Measurements from ENCODE around the gene PSD4. TPM values are rescaled to one million over a fixed set of nuclear protein-coding genes. Genes with fewer than 3 reads are reported as not detected.

PSD4 gene
- total RNA-seq, 1 experiment from 2014 or later: 1.5 TPM

GRCh38 chr2:113220970-113221708, 47.4 kb downstream of the PSD4 start:
- Histone ChIP-seq H3K4me3 (no peak overlapping the region), H3K9me3 (replicated peaks) (no peaks in the 10 kb centered on the region), H3K27me3 (no peaks in the 10 kb centered on the region), H3K36me3 (no peaks in the 10 kb centered on the region), H3K27ac (no peak overlapping the region), H3K4me1 (peaks cover 46% of the 10 kb centered on the region)
- no peak for DNase-seq

GRCh38 chr2:113221846-113222245, 48.1 kb downstream of the PSD4 start:
- Histone ChIP-seq H3K27ac (no peak overlapping the region), H3K36me3 (no peaks in the 10 kb centered on the region), H3K4me3 (no peak overlapping the region), H3K9me3 (replicated peaks) (no peaks in the 10 kb centered on the region), H3K4me1 (peaks cover 46% of the 10 kb centered on the region), H3K27me3 (no peaks in the 10 kb centered on the region)
- DNase-seq: no peak

DNA sequence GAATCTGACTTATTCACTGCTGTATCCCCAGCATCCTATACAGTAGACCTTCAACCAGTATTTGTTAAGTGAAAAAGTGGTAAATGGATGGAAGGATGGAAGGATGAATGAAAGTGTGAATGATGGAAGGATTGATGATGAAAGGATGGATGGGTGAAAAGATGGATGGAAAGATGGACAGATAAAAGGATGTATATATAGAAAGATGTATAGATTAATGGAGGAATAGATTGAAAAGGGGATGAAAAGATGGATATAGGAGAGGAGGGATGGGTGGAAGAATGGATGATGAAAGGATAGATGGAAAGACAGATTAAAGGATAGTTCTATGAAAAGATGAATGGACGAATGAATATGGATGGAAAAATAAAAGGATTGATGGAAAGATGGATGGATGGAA, 50.0 kb downstream of the PSD4 start:
- Histone ChIP-seq H3K9me3 (replicated peaks) (no peaks in the 10 kb centered on the region), H3K4me1 (peaks cover 40% of the 10 kb centered on the region), H3K27me3 (no peaks in the 10 kb centered on the region), H3K27ac (no peak overlapping the region), H3K4me3 (no peak overlapping the region), H3K36me3 (no peaks in the 10 kb centered on the region)
- DNase-seq: no peak

DNA sequence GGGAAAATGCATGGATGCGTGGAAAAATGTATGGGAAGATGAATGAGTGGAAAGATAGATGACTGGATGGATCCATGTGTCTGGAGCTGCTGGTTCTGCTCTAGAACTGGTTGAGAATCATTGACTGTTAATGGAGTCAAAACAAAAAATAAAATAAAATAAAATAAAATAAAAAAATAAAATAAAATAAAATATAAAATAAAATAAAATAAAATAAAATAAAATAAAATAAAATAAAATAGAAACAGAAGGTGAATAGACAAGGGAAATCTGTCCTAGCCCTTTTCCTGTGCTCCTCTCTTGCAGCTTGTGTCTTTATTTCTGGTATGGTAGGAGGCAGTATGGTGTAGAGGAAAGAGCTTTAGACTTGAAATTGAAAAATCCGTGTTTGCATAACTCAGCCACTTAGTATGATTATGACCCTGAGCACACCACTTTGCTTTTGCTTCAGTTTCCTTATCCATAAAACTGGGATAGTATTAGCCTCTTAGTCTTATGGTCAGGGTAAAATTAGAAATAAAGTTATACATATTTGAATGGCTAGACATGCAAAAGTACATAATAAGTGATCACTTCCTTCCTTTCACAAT, 51.0 kb downstream of the PSD4 start:
- Histone ChIP-seq H3K27ac (peak overlapping the region; percentile 93), H3K27me3 (no peaks in the 10 kb centered on the region), H3K4me3 (no peak overlapping the region), H3K36me3 (no peaks in the 10 kb centered on the region), H3K4me1 (peaks cover 36% of the 10 kb centered on the region), H3K9me3 (replicated peaks) (no peaks in the 10 kb centered on the region)
- DNase-seq: no peak

- no peaks in the 10 kb centered on the region for H3K9me3 ChIP-seq (replicated peaks)
- DNase-seq: peak; percentile 87 to 91
- H3K36me3 ChIP-seq: no peaks in the 10 kb centered on the region
- H3K27ac ChIP-seq: peak overlapping the region; percentile 93
- H3K27me3 ChIP-seq: no peaks in the 10 kb centered on the region
- peaks cover 33% of the 10 kb centered on the region for H3K4me1 ChIP-seq
- peak overlapping the region; percentile 13; the same call in 1 of the 2 replicates for H3K4me3 ChIP-seq
These were observed 51.8 kb downstream of the PSD4 start for GRCh38 chr2:113225263-113226259.

DNA sequence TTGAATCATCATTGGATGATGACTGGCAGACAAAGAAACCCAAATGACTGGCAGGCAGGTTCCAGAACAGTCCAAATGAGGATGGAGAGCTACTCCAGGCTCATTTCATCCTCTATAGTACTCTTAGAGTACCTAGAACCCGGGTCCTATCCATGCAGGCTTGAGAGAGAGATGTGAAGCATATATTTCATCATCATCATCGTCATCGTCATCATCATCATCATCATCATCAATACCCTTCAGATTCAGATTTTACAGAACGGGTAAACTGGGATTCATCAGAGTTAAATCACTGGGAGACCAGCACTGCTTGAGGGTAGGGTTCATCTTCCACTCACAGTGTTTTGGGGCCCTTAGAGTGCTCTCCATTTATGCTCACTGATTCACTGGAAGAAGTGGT, 52.7 kb downstream of the PSD4 start:
- Histone ChIP-seq H3K27ac (peak overlapping the region; percentile 93), H3K9me3 (replicated peaks) (no peaks in the 10 kb centered on the region), H3K36me3 (no peaks in the 10 kb centered on the region), H3K4me3 (no peak overlapping the region), H3K4me1 (peaks cover 33% of the 10 kb centered on the region), H3K27me3 (no peaks in the 10 kb centered on the region)
- DNase-seq: no peak

- no peaks in the 10 kb centered on the region for H3K9me3 ChIP-seq (replicated peaks)
These were observed 53.5 kb downstream of the PSD4 start for GRCh38 chr2:113227290-113227689.

GRCh38 chr2:113227698-113228097, 53.9 kb downstream of the PSD4 start:
- Histone ChIP-seq H3K4me1 (peaks cover 39% of the 10 kb centered on the region), H3K27ac (no peak overlapping the region), H3K9me3 (replicated peaks) (no peaks in the 10 kb centered on the region), H3K27me3 (no peaks in the 10 kb centered on the region), H3K4me3 (no peak overlapping the region), H3K36me3 (no peaks in the 10 kb centered on the region)
- DNase-seq: no peak

More at GRCh38 chr2:113227290-113227689, 53.5 kb downstream of the PSD4 start:
- Histone ChIP-seq H3K4me1 (peaks cover 35% of the 10 kb centered on the region), H3K4me3 (no peak overlapping the region), H3K27ac (no peak overlapping the region), H3K27me3 (no peaks in the 10 kb centered on the region), H3K36me3 (no peaks in the 10 kb centered on the region)
- DNase-seq: peak in 1 of 2 experiments; percentile 35

DNA sequence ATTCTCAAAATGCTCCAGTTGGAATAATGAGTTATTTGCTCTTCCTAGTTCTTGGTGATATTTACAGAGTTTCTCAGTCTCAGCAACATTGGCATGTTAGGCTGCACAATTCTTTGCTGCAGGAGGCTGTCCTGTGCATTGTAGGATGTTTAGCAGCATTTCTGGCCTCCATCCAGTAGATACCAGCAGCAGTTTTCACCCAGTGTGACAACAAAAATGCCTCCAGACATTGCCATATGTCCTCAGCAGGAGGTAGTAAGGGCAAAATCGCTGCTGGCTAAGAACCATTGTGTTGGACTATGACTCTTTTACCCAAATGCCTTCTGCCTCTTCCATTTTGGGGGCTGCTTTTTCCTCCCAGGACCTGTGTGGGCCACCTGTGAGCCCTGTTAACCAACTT, 54.6 kb downstream of the PSD4 start:
- H3K27me3 ChIP-seq: no peaks in the 10 kb centered on the region
- H3K4me1 ChIP-seq: peaks cover 39% of the 10 kb centered on the region
- no peak for DNase-seq
- no peak overlapping the region for H3K27ac ChIP-seq
- no peaks in the 10 kb centered on the region for H3K36me3 ChIP-seq
- H3K9me3 ChIP-seq (replicated peaks): no peaks in the 10 kb centered on the region
- H3K4me3 ChIP-seq: no peak overlapping the region

DNA sequence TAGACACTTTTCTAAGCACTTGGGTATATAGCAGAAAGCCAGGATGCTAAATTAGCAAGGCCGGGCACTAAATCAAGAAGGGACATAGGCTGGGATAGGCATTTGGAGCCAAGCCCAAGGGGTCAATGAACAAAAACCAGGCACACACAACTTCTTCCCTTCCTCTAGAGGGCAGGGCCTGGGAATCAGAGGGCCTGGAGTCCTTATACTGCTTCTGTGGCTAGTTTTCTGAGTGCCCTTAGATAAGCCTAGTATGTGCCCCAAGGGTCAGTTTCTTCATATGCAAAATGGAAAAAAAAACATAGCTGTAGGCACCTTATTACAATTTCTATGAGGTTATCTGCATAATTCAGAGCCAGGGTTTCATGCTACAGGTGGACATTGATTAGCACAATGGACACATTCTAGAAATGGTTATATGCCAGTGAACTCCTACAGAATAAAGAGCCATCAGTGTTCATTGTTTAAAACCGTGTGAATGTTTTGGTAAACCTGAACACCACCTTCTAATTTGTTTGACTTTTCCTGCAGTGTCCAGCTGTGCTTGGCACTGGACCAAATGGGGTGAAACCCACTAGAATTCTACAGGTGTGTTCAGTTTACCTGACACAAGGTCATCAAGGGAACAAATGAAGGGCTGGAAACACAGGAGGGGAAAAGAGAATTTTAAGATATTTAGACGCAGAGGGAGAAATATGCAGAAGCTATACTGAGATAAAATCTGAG, 55.4 kb downstream of the PSD4 start:
- Histone ChIP-seq H3K36me3 (no peaks in the 10 kb centered on the region), H3K4me1 (peaks cover 39% of the 10 kb centered on the region), H3K4me3 (no peak overlapping the region), H3K27me3 (no peaks in the 10 kb centered on the region), H3K9me3 (replicated peaks) (no peaks in the 10 kb centered on the region), H3K27ac (no peak overlapping the region)
- no peak for DNase-seq

- Histone ChIP-seq H3K4me3 (no peak overlapping the region), H3K4me1 (peaks cover 39% of the 10 kb centered on the region), H3K9me3 (replicated peaks) (no peaks in the 10 kb centered on the region), H3K27me3 (no peaks in the 10 kb centered on the region), H3K27ac (no peak overlapping the region), H3K36me3 (no peaks in the 10 kb centered on the region)
- no peak for DNase-seq
These were observed 56.0 kb downstream of the PSD4 start for GRCh38 chr2:113229795-113230194.

DNA sequence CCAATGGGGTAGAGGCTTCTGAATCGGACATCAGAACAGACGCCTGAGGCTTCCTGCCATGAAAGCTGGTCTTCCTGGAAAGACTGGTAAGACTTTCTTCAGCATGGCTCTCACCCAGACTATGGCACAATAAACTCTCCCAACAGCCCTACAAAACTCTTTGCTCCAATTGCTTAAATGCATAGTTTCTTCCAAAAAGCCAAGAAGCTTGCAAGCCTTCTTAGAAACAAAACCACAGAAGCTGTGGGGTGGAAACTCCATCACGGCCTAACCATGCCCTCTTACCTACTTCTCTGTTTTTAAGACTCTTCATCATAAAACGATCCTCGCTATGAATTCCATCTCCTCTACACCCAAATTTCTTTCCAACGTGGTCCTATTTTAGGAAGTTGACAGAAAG, 56.8 kb downstream of the PSD4 start:
- no peak for DNase-seq
- H3K27me3 ChIP-seq: no peaks in the 10 kb centered on the region
- no peaks in the 10 kb centered on the region for H3K9me3 ChIP-seq (replicated peaks)
- no peak overlapping the region for H3K27ac ChIP-seq
- no peak overlapping the region for H3K4me3 ChIP-seq
- no peaks in the 10 kb centered on the region for H3K36me3 ChIP-seq
- H3K4me1 ChIP-seq: peaks cover 31% of the 10 kb centered on the region

DNA sequence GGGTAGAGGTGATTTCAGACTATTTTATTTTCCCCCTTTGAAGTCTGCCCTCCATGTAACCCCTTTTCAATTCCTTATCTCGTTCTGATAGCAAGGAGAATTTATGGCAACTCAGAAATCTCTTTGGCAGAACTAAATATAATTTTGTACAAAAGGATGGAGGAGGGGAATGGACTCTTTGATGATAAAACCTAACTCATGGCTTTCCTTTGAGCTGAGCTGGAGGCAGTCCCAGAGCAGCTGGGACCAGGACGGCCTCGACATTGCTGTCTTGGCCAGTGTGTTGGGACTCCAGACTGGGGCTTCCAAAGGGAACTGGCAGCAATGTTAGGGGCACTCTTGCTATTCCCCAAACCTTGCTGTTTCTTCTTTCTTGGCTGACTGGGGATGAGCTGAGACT, 57.3 kb downstream of the PSD4 start:
- Histone ChIP-seq H3K4me1 (peaks cover 28% of the 10 kb centered on the region), H3K27ac (no peak overlapping the region), H3K9me3 (replicated peaks) (no peaks in the 10 kb centered on the region), H3K27me3 (no peaks in the 10 kb centered on the region), H3K36me3 (no peaks in the 10 kb centered on the region), H3K4me3 (no peak overlapping the region)
- no peak for DNase-seq

- Histone ChIP-seq H3K4me1 (peaks cover 18% of the 10 kb centered on the region), H3K4me3 (no peak overlapping the region), H3K36me3 (0 out of 2 replicates have a peak, but pooled peaks cover 1% of the 10 kb centered on the region), H3K9me3 (replicated peaks) (no peaks in the 10 kb centered on the region), H3K27me3 (no peaks in the 10 kb centered on the region), H3K27ac (no peak overlapping the region)
- no peak for DNase-seq
These were observed 58.4 kb downstream of the PSD4 start for GRCh38 chr2:113232123-113232522.

Data from SJCRH30 (cell line).